GM12878 (cell line): ENCODE measurements around the gene POU6F2. TPM values are rescaled to one million over a fixed set of nuclear protein-coding genes. Genes with fewer than 3 reads are reported as not detected.

Experiments used
- ATAC-seq: fragments of 200-7000 bp; cut with Tn5 transposase; 3 replicates; pipeline ENCODE4 v1.9.1; 2020; ENCODE audit warnings: mild to moderate bottlenecking, moderate library complexity
- BruUV-seq: library from RNA; stranded (reverse); fragments of 400-500 nt; replicated peaks from 2 replicates; lab custom pipeline; 2021; lab: Mats Ljungman, UMichigan
- CTCF ChIA-PET: fragments of 300-600 bp; sonication (Branson Sonifier 250); formaldehyde crosslinking; extraction: SDS; loops from one replicate; lab custom pipeline; 2021; ENCODE audit warnings: inconsistent platforms; lab: Yijun Ruan, JAX
- POLR2A ChIA-PET: fragments of 350-600 bp; formaldehyde crosslinking; extraction: SDS; loops from one replicate; lab custom pipeline; 2021; ENCODE audit warnings: inconsistent platforms; lab: Charles Lee
- RAD21 ChIA-PET: fragments of 300-600 bp; sonication (Branson Sonifier 250); formaldehyde crosslinking; loops from one replicate; lab custom pipeline; 2023; ENCODE audit warnings: antibody characterized with exemption; ENCODE audit not compliant: unreplicated experiment; lab: Charles Lee
- SMC1A ChIA-PET: fragments of 300-600 bp; sonication (Branson Sonifier 250); formaldehyde crosslinking; loops from one replicate; lab custom pipeline; 2023; ENCODE audit not compliant: unreplicated experiment, uncharacterized antibody; lab: Charles Lee
- DNase-seq: peaks from one replicate; pipeline ENCODE4 v3.0.0-alpha.2; 2011; ENCODE audit warnings: low read depth, low spot score
- FAIRE-seq: peaks from 3 replicates; lab custom pipeline; 2011; peaks lifted over from hg19 to GRCh38; lab: Jason Lieb, UNC
- H2AFZ ChIP-seq: 2 replicates; pipeline ENCODE4 v1.6.0; 2011; ENCODE audit warnings: low read depth, low read length, control low read depth; ENCODE audit not compliant: control insufficient read depth
- H3K27ac ChIP-seq: 2 replicates; pipeline ENCODE4 v1.5.1; 2011; ENCODE audit warnings: control low read depth; ENCODE audit not compliant: control insufficient read depth, insufficient read depth
- H3K27me3 ChIP-seq, 2 experiments: replicated peaks in 1 of 2; 2 replicates each; pipeline versions ENCODE4 v1.6.0 to v1.6.1; 2011; ENCODE audit warnings: low read length in 1 of 2; ENCODE audit not compliant: control insufficient read depth in 2 of 2, insufficient read depth in 2 of 2
- H3K36me3 ChIP-seq, 2 experiments: 2 replicates each; pipeline ENCODE4 v1.5.1; 2011; ENCODE audit warnings: low read length in 1 of 2; ENCODE audit not compliant: control insufficient read depth in 2 of 2, insufficient read depth in 2 of 2
- H3K4me1 ChIP-seq: 2 replicates; pipeline ENCODE4 v1.6.1; 2011; ENCODE audit warnings: mild to moderate bottlenecking, low read length, moderate library complexity, mixed read lengths; ENCODE audit not compliant: control insufficient read depth, insufficient read depth
- H3K4me2 ChIP-seq: 2 replicates; pipeline ENCODE4 v1.6.0; 2011; ENCODE audit warnings: control low read depth; ENCODE audit not compliant: control insufficient read depth, insufficient read depth
- H3K4me3 ChIP-seq: fragments of 200-600 bp; sonication (generic); 2 replicates; pipeline ENCODE4 v1.5.1; 2016
- H3K79me2 ChIP-seq: 2 replicates; pipeline ENCODE4 v1.6.0; 2011; ENCODE audit warnings: low read length; ENCODE audit not compliant: control insufficient read depth, insufficient read depth
- H3K9ac ChIP-seq: 2 replicates; pipeline ENCODE4 v1.8.0; 2011; ENCODE audit warnings: low read length, control low read depth, mixed read lengths; ENCODE audit not compliant: control insufficient read depth, insufficient read depth
- H3K9me3 ChIP-seq: replicated peaks from 3 replicates; pipeline ENCODE4 v1.5.1; 2011; ENCODE audit warnings: mild to moderate bottlenecking, low read length; ENCODE audit not compliant: control insufficient read depth, insufficient read depth
- H4K20me1 ChIP-seq: 2 replicates; pipeline ENCODE4 v1.6.0; 2011; ENCODE audit not compliant: control insufficient read depth, insufficient read depth
- ATF7 ChIP-seq: fragments of 450-650 bp; IDR thresholded peaks from 2 replicates; pipeline ENCODE4 v1.6.1; 2016; ENCODE audit warnings: low read depth, mild to moderate bottlenecking
- BHLHE40 ChIP-seq, 2 experiments: fragments of 450-650 bp in 1 of 2; IDR thresholded peaks; 2 replicates each; pipeline ENCODE4 v1.6.1; 2011 to 2017; ENCODE audit warnings: low read depth in 2 of 2, borderline replicate concordance in 1 of 2, improper control_type of control experiment in 1 of 2, low read length in 1 of 2, mild to moderate bottlenecking in 1 of 2
- BMI1 ChIP-seq: fragments of 450-650 bp; IDR thresholded peaks from 2 replicates; pipeline ENCODE4 v1.6.1; 2016; ENCODE audit warnings: mild to moderate bottlenecking, moderate library complexity, borderline replicate concordance
- DPF2 ChIP-seq: fragments of 450-650 bp; IDR thresholded peaks from 2 replicates; pipeline ENCODE4 v1.6.1; 2017; ENCODE audit warnings: mild to moderate bottlenecking
- EP300 ChIP-seq, 2 experiments: fragments of 150-350 bp in 1 of 2; IDR thresholded peaks; 2 replicates each; pipeline ENCODE4 v1.6.1; 2011 to 2012; ENCODE audit warnings: low read depth in 2 of 2, low read length in 2 of 2, borderline replicate concordance in 1 of 2, improper control_type of control experiment in 1 of 2, inconsistent platforms in 1 of 2; ENCODE audit not compliant: control insufficient read depth in 1 of 2
- IKZF1 ChIP-seq: fragments of 450-650 bp; conservative IDR thresholded peaks from 2 replicates; pipeline ENCODE4 v1.6.1; 2017; ENCODE audit warnings: antibody characterized with exemption, mild to moderate bottlenecking
- IKZF2 ChIP-seq, 2 experiments: fragments of 450-650 bp; IDR thresholded peaks; 2 replicates each; pipeline ENCODE4 v1.6.1; 2017; ENCODE audit warnings: mild to moderate bottlenecking in 2 of 2, moderate library complexity in 2 of 2
- MTA2 ChIP-seq: fragments of 450-650 bp; IDR thresholded peaks from 2 replicates; pipeline ENCODE4 v1.6.1; 2016; ENCODE audit warnings: low read depth, mild to moderate bottlenecking, moderate library complexity
- NFYB ChIP-seq: IDR thresholded peaks from 2 replicates; pipeline ENCODE4 v1.6.1; 2011; ENCODE audit warnings: low read depth, mild to moderate bottlenecking, low read length, improper control_type of control experiment, moderate library complexity; ENCODE audit not compliant: insufficient read depth
- PKNOX1 ChIP-seq: fragments of 450-650 bp; IDR thresholded peaks from 2 replicates; pipeline ENCODE4 v1.6.1; 2016; ENCODE audit warnings: mild to moderate bottlenecking
- RELB ChIP-seq: fragments of 450-650 bp; IDR thresholded peaks from 2 replicates; pipeline ENCODE4 v1.6.1; 2017; ENCODE audit warnings: low read depth, mild to moderate bottlenecking, moderate library complexity
- SUPT20H ChIP-seq: IDR thresholded peaks from 2 replicates; pipeline ENCODE4 v1.6.1; 2011; ENCODE audit warnings: low read depth, mild to moderate bottlenecking, low read length, moderate library complexity, borderline replicate concordance; ENCODE audit not compliant: control insufficient read depth
- USF2 ChIP-seq: IDR thresholded peaks from 2 replicates; pipeline ENCODE4 v1.6.1; 2011; ENCODE audit warnings: low read depth, low read length, improper control_type of control experiment, borderline replicate concordance
- WGBS: methylation state at CpG from one replicate; pipeline ENCODE4 v1.1.6; 2016; ENCODE audit warnings: low lambda C conversion rate; ENCODE audit not compliant: insufficient replicate concordance, insufficient coverage; ENCODE audit errors: missing lambda C conversion rate; 5-methylcytosine and 5-hydroxymethylcytosine counted together
- in situ Hi-C: fragments of 300-500 bp; cut with MboI; formaldehyde crosslinking; loops from 9 replicates; pipeline ENCODE4 v1.14.3; 2018; ENCODE audit warnings: mixed read lengths
- intact Hi-C: fragments of 100-400 bp; cut with micrococcal nuclease; formaldehyde crosslinking; loops from one replicate; pipeline ENCODE4 v1.14.2; 2022; ENCODE audit not compliant: unreplicated experiment
- polyA plus RNA-seq, 11 experiments: library from polyadenylated mRNA; depleted of rRNA in 4 of 11; unstranded in 6 of 11; stranded (reverse) in 5 of 11; fragments of >200 nt; fragmentation: Nextera tagmentation in 4 of 11; fragmentation: Illumina TruSeq in 1 of 11; extraction: Ambion mirVana in 4 of 11; extraction: Trizol in 1 of 11; gene quantifications; 1 replicate in 1 of 11; 2 replicates in 10 of 11; pipeline versions ENCODE4 v1.2.1 to v1.2.3, GENCODE V29; 2011 to 2016; ENCODE audit warnings: inconsistent platforms in 2 of 11, missing spikeins in 2 of 11, low read depth in 1 of 11
- total RNA-seq, 4 experiments: library from RNA; depleted of rRNA in 3 of 4; stranded (reverse); fragments of >200 nt in 3 of 4; fragmentation: Illumina TruSeq in 1 of 4; extraction: Trizol in 1 of 4; gene quantifications; 2 replicates each; pipeline versions ENCODE4 v1.2.1 to v1.2.3, GENCODE V29; 2013 to 2021

The POU6F2 gene
- total and polyA plus RNA-seq, 10 of the 15 experiments (the other 5 are each of a cell fraction or from before 2014, with no cell fraction given) = 0.10 TPM; not detected in 9

- ATAC-seq (peak; percentile 47), FAIRE-seq (no peak), DNase-seq (no peak)
- H3K27ac ChIP-seq = no peak overlapping the region
- no peak overlapping the region for H3K9ac ChIP-seq
- POLR2A ChIA-PET = interaction anchor here (1.3 kb wide), 1 partner anchor 23 kb away, joined by 4 read pairs; no protein-coding TSS in a partner anchor
- in situ Hi-C loops = no loop called here
- RAD21 ChIA-PET = interaction anchor here (1.0 kb wide), 1 partner anchor 13 kb away, joined by 4 read pairs; no protein-coding TSS in a partner anchor
- no peak overlapping the region for H3K4me2 ChIP-seq
- H3K79me2 ChIP-seq = no peaks in the 10 kb centered on the region
- H4K20me1 ChIP-seq = no peaks in the 10 kb centered on the region; the same call in 1 of the 2 replicates
- BruUV-seq = no TSS peak
- intact Hi-C loops = loop anchor here (5.0 kb wide), 1 partner anchor 52 kb away; no protein-coding TSS in a partner anchor
- H2AFZ ChIP-seq = no peak overlapping the region
- H3K4me1 ChIP-seq = no peaks in the 10 kb centered on the region
- SMC1A ChIA-PET = interaction anchor here (1.5 to 3.4 kb wide), 2 partner anchors 15 to 51 kb away, joined by 4 to 11 read pairs; no protein-coding TSS in a partner anchor
- no peaks in the 10 kb centered on the region for H3K27me3 ChIP-seq
- no peak overlapping the region for H3K4me3 ChIP-seq
- WGBS = 48% methylated on average over 4 of the region's 4 CpGs
- TF ChIP-seq USF2 = no peak
- no peak for TF ChIP-seq SUPT20H
- TF ChIP-seq PKNOX1 = peak; percentile 28; the same call in 1 of the 2 replicates
- TF ChIP-seq EP300 (IDR thresholded peaks at IDR 0.05; ENCODE audit: borderline replicate concordance in 1 of 2, control insufficient read depth in 1 of 2, low read depth in 2 of 2, low read length in 2 of 2) = peak; percentile 20 to 22; a peak in 1 of 4 replicates
- peak; percentile 64; the same call in 1 of the 2 replicates for TF ChIP-seq DPF2
- peak; percentile 46 for TF ChIP-seq ATF7
- TF ChIP-seq IKZF2 (IDR thresholded peaks at IDR 0.05) = peak; percentile 83 to 88; a peak in 3 of 4 replicates
- 0 out of 2 replicates have a peak, but pooled peaks have one; percentile 28 for TF ChIP-seq NFYB
- TF ChIP-seq RELB = peak; percentile 51; the same call in 1 of the 2 replicates
- TF ChIP-seq BMI1 = no peak
- peak; percentile 92 for TF ChIP-seq MTA2
- TF ChIP-seq BHLHE40 (IDR thresholded peaks at IDR 0.05; ENCODE audit: borderline replicate concordance in 1 of 2, low read depth in 2 of 2, low read length in 1 of 2) = no peak
- peak; percentile 77 for TF ChIP-seq IKZF1
- CTCF ChIA-PET = interaction anchor here (0.6 to 1.0 kb wide), 2 partner anchors 40 to 50 kb away, joined by 3 read pairs; no protein-coding TSS in a partner anchor
- H3K9me3 ChIP-seq = no peaks in the 10 kb centered on the region
- H3K36me3 ChIP-seq = no peaks in the 10 kb centered on the region
These were observed 378.0 kb downstream of the POU6F2 start for GRCh38 chr7:39355664-39356063.
